CD4-positive, alpha-beta memory T cell (primary cell): Measurements from ENCODE around the gene TNKS2. TPM values are rescaled to one million over a fixed set of nuclear protein-coding genes. Genes with fewer than 3 reads are reported as not detected.

ENCODE experiments used
- CTCF ChIA-PET: fragments of 350-600 bp; sonication (Branson Sonifier 250); formaldehyde crosslinking; loops from one replicate; lab custom pipeline; 2021; ENCODE audit warnings: inconsistent platforms; ENCODE audit not compliant: partially characterized antibody; lab: Charles Lee
- POLR2A ChIA-PET: fragments of 350-600 bp; sonication (Branson Sonifier 250); formaldehyde crosslinking; loops from one replicate; lab custom pipeline; 2021; ENCODE audit not compliant: partially characterized antibody; lab: Charles Lee
- DNase-seq, 5 donors: peaks; one replicate each; pipeline versions ENCODE4 v3.0.0 to v3.0.0-alpha.2; 2020 to 2022; ENCODE audit warnings: mixed read lengths in 1 of 5
- H3K27ac ChIP-seq: one replicate; pipeline ENCODE4 v1.7.0; 2013; ENCODE audit warnings: low read depth, low read length
- H3K27me3 ChIP-seq: 2 replicates; pipeline ENCODE4 v1.7.0; 2013; ENCODE audit warnings: mild to moderate bottlenecking, low read length, moderate library complexity; ENCODE audit not compliant: insufficient read depth
- H3K36me3 ChIP-seq: 2 replicates; pipeline ENCODE4 v1.7.0; 2013; ENCODE audit warnings: mild to moderate bottlenecking, low read length, moderate library complexity; ENCODE audit not compliant: insufficient read depth
- H3K4me1 ChIP-seq: 2 replicates; pipeline ENCODE4 v1.7.0; 2013; ENCODE audit warnings: mild to moderate bottlenecking, low read length, moderate library complexity; ENCODE audit not compliant: insufficient read depth
- H3K4me3 ChIP-seq, 2 donors: one replicate each; pipeline ENCODE4 v1.7.0; 2013; ENCODE audit warnings: low read length in 2 of 2, mild to moderate bottlenecking in 1 of 2
- H3K9me3 ChIP-seq, 2 donors: one replicate each; pipeline ENCODE4 v1.7.0; 2013; ENCODE audit warnings: low read length in 2 of 2, control low read depth in 1 of 2; ENCODE audit not compliant: control insufficient read depth in 1 of 2
- H3K27ac Mint-ChIP-seq, 7 donors: one replicate each; pipeline ENCODE4 v1.8.0; 2020 to 2021; ENCODE audit warnings: mixed read lengths in 7 of 7, mild to moderate bottlenecking in 6 of 7, inconsistent platforms in 3 of 7, moderate library complexity in 3 of 7
- H3K27me3 Mint-ChIP-seq, 2 donors: one replicate each; pipeline ENCODE4 v1.8.0; 2020 to 2021; ENCODE audit warnings: mixed read lengths in 2 of 2
- H3K36me3 Mint-ChIP-seq, 2 donors: one replicate each; pipeline ENCODE4 v1.8.0; 2020 to 2021; ENCODE audit warnings: mixed read lengths in 2 of 2, inconsistent platforms in 1 of 2, mild to moderate bottlenecking in 1 of 2
- H3K4me1 Mint-ChIP-seq, 4 donors: one replicate each; pipeline ENCODE4 v1.8.0; 2020 to 2021; ENCODE audit warnings: mixed read lengths in 4 of 4, mild to moderate bottlenecking in 1 of 4
- H3K4me3 Mint-ChIP-seq, 8 donors: one replicate each; pipeline ENCODE4 v1.8.0; 2020 to 2021; ENCODE audit warnings: mixed read lengths in 8 of 8, mild to moderate bottlenecking in 7 of 8, moderate library complexity in 6 of 8, inconsistent platforms in 3 of 8
- H3K9me3 Mint-ChIP-seq, 8 donors: one replicate each; pipeline ENCODE4 v1.8.0; 2020 to 2021; ENCODE audit warnings: mixed read lengths in 8 of 8, mild to moderate bottlenecking in 5 of 8, inconsistent platforms in 3 of 8, moderate library complexity in 1 of 8
- intact Hi-C: fragments of 100-400 bp; cut with micrococcal nuclease; formaldehyde crosslinking; loops from one replicate; pipeline ENCODE4 v1.15.1; 2023
- polyA plus RNA-seq, 2 donors: library from polyadenylated mRNA; unstranded; fragments of 300-500 nt; fragmentation: Illumina TruSeq; gene quantifications; one replicate each; pipeline ENCODE4 v1.2.3, GENCODE V29; 2021
- total RNA-seq, 2 experiments: library from RNA; stranded (reverse); gene quantifications; one replicate each; pipeline ENCODE4 v1.2.3, GENCODE V29; 2021

TNKS2 gene
- total and polyA plus RNA-seq, 4 experiments from 2014 or later: 18.7 to 70.0 (median 48.1) TPM

- peaks cover 15 to 26% (median 21%) of the 10 kb centered on the region in 4 donors for H3K4me1 Mint-ChIP-seq
- H3K27ac Mint-ChIP-seq: no peak overlapping the region
- Histone ChIP-seq H3K9me3 (no peaks in the 10 kb centered on the region), H3K4me3 (no peak overlapping the region), H3K36me3 (no peaks in the 10 kb centered on the region), H3K4me1 (peaks cover 25% of the 10 kb centered on the region), H3K27ac (no peak overlapping the region), H3K27me3 (no peaks in the 10 kb centered on the region)
- no peak overlapping the region for H3K4me3 Mint-ChIP-seq
- CTCF ChIA-PET: interaction anchor here (0.7 to 1.3 kb wide), 6 partner anchors 150 to 713 kb away, joined by 3 to 13 read pairs (median 4); no protein-coding TSS in a partner anchor
- H3K9me3 Mint-ChIP-seq: peaks cover 0 to 2% (median 0%) of the 10 kb centered on the region in 8 donors
- POLR2A ChIA-PET: interaction anchor here (0.7 to 1.1 kb wide), 2 partner anchors 14 to 779 kb away, joined by 4 to 6 read pairs; partner anchors contain the start of genes BTAF1 and HHEX
- peaks cover 3 to 6% of the 10 kb centered on the region in 2 donors for H3K27me3 Mint-ChIP-seq
- peaks cover 0 to 1% of the 10 kb centered on the region in 2 donors for H3K36me3 Mint-ChIP-seq
- intact Hi-C loops: loop anchor here (10.0 kb wide), 1 partner anchor 1036 kb away; the partner anchor contains the start of gene RPP30
- no peak for DNase-seq
Measured at GRCh38 chr10:91910467-91910866, 112.2 kb downstream of the TNKS2 start.

Other genes with a start within 250 kb of the TNKS2 start
- gene PPP1R3C, start 165.4 kb upstream of the TNKS2 start, total RNA-seq: not detected
- gene PPP1R3C, start 165.4 kb upstream of the TNKS2 start, polyA plus RNA-seq: not detected
- gene FGFBP3, start 111.1 kb downstream of the TNKS2 start, total RNA-seq: 1 to 10 TPM; 6.2 to 6.5 TPM
- gene FGFBP3, start 111.1 kb downstream of the TNKS2 start, polyA plus RNA-seq: 1 to 10 TPM; 1.1 to 2.6 TPM
- gene BTAF1, start 125.3 kb downstream of the TNKS2 start, total RNA-seq: 10 to 100 TPM; 69.1 to 76.9 TPM
- 10 to 100 TPM in 1 of 2 donors, 1 to 10 TPM in 1; 6.0 to 13.9 TPM for gene BTAF1, start 125.3 kb downstream of the TNKS2 start, polyA plus RNA-seq